Neural crest cell (in vitro differentiated cells): ENCODE data around the gene DOCK10. TPM values are rescaled to one million over a fixed set of nuclear protein-coding genes. Genes with fewer than 3 reads are reported as not detected.

Experiments used
- DNase-seq: peaks from one replicate; pipeline ENCODE4 v3.0.0; 2021; ENCODE audit warnings: low read depth, mixed read lengths, low spot score
- H3K27ac Mint-ChIP-seq: one replicate; pipeline ENCODE4 v1.8.0; 2021; ENCODE audit warnings: mild to moderate bottlenecking, mixed read lengths; ENCODE audit not compliant: unreplicated experiment
- H3K27me3 Mint-ChIP-seq: 2 replicates; pipeline ENCODE4 v1.8.0; 2021; ENCODE audit warnings: low read depth, mild to moderate bottlenecking, mixed read lengths
- H3K36me3 Mint-ChIP-seq: 2 replicates; pipeline ENCODE4 v1.8.0; 2021; ENCODE audit warnings: low read depth, mild to moderate bottlenecking, mixed read lengths
- H3K4me1 Mint-ChIP-seq: 2 replicates; pipeline ENCODE4 v1.8.0; 2021; ENCODE audit warnings: mixed read lengths
- H3K4me3 Mint-ChIP-seq: one replicate; pipeline ENCODE4 v1.8.0; 2021; ENCODE audit warnings: mild to moderate bottlenecking, mixed read lengths
- H3K9me3 Mint-ChIP-seq: 2 replicates; pipeline ENCODE4 v1.8.0; 2021; ENCODE audit warnings: mixed read lengths
- total RNA-seq: library from RNA; stranded (reverse); gene quantifications from 2 replicates; pipeline ENCODE4 v1.2.1, GENCODE V29; 2021
- TF ChIP-seq, protein P1 (sequence below): fragments of 200-600 bp; sonication (generic); conservative IDR thresholded peaks from 2 replicates; pipeline ENCODE4 v1.5.0; 2021; ENCODE audit warnings: antibody characterized with exemption, mild to moderate bottlenecking

DOCK10 gene
- total RNA-seq, 1 donor from 2014 or later: 29.7 TPM

DNA sequence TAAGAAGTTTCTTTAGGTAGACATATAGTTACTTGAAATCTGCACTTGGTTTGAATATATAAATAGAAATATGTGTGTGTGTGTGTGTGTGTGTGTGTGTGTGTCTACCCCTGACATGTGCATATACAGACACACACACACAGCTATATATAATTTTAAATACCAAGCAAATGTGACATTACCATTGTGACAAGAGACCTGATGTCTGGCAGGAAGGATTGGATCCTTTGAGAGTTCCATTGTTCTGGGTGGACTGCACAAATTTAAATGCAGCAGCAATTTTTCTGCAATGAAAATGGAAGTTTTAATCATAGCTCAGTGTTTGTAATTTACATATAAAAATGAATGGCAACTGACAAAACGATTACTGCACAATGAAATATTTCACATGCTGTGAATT is 238.3 kb downstream of the DOCK10 start:
- DNase-seq: no peak
- no peaks in the 10 kb centered on the region for H3K9me3 Mint-ChIP-seq
- H3K27me3 Mint-ChIP-seq: no peaks in the 10 kb centered on the region
- TF ChIP-seq, protein P1, sequence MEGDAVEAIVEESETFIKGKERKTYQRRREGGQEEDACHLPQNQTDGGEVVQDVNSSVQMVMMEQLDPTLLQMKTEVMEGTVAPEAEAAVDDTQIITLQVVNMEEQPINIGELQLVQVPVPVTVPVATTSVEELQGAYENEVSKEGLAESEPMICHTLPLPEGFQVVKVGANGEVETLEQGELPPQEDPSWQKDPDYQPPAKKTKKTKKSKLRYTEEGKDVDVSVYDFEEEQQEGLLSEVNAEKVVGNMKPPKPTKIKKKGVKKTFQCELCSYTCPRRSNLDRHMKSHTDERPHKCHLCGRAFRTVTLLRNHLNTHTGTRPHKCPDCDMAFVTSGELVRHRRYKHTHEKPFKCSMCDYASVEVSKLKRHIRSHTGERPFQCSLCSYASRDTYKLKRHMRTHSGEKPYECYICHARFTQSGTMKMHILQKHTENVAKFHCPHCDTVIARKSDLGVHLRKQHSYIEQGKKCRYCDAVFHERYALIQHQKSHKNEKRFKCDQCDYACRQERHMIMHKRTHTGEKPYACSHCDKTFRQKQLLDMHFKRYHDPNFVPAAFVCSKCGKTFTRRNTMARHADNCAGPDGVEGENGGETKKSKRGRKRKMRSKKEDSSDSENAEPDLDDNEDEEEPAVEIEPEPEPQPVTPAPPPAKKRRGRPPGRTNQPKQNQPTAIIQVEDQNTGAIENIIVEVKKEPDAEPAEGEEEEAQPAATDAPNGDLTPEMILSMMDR: no peak
- no peak overlapping the region for H3K27ac Mint-ChIP-seq
- peaks cover 8% of the 10 kb centered on the region for H3K36me3 Mint-ChIP-seq
- H3K4me3 Mint-ChIP-seq: no peak overlapping the region
- H3K4me1 Mint-ChIP-seq: peaks cover 8% of the 10 kb centered on the region

DNA sequence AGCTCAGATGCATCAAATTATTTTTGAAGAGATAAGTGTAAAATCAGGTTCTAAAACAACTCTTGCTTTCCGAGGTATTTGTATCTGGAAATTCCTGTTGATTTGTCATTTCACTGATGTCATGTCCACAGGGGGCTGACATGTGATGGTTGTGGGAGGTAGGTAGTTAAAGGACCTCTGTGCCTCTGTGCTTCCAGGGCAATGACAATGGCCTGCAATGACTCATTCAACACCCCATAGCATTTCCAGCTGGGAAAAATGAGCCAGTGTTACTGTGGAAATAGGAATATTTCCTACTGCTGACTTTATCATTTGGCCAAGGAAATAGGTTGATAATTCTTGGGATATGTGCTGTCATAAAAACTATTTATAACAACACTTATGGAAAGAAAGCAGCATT is 239.9 kb downstream of the DOCK10 start:
- Mint-ChIP-seq H3K27me3 (no peaks in the 10 kb centered on the region), H3K36me3 (peaks cover 13% of the 10 kb centered on the region), H3K4me1 (peaks cover 8% of the 10 kb centered on the region), H3K9me3 (no peaks in the 10 kb centered on the region), H3K27ac (no peak overlapping the region), H3K4me3 (no peak overlapping the region)
- no peak for DNase-seq
- TF ChIP-seq, protein P1: no peak

DNA sequence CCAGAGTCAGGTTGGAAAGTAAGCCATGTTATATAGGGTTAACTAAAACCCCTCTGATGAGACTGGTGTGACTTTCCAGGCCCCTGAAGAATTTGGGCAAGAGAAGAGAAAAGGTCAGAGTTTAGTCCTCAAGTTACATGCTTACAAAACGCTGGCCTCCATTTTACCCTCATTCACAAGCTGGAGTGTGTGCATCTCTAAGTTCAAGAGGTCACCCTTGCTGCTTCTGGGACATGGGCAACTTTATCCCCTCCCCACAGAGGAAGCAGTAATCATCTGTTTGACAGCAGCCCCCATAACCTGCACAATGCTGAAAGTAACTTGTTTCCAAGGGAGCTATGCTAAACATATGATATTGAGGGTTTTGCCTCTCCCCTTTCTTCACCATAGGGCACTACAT is 240.9 kb downstream of the DOCK10 start:
- no peak for DNase-seq
- Mint-ChIP-seq H3K36me3 (peaks cover 12% of the 10 kb centered on the region), H3K27ac (no peak overlapping the region), H3K4me1 (peaks cover 8% of the 10 kb centered on the region), H3K4me3 (no peak overlapping the region), H3K27me3 (no peaks in the 10 kb centered on the region), H3K9me3 (no peaks in the 10 kb centered on the region)
- TF ChIP-seq, protein P1: no peak

DNA sequence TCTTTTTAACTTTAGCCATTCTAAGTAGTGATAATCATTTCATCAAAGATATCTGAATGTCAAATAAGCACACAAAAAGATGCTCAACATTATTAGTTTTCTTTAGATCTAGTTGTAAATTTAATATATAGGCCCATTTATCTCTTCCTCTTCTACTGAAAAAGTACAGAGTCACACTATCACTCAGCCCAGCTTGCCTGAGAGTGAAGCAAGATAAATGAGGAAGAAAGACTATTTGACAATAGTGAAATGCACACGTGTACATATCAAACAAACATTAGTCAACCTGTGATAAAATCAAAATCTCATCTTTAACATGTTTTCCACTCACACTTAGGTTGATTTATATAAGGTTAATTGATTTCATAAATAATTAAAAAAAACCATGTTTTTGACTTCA is 242.6 kb downstream of the DOCK10 start:
- peaks cover 9% of the 10 kb centered on the region for H3K36me3 Mint-ChIP-seq
- no peak overlapping the region for H3K4me3 Mint-ChIP-seq
- no peaks in the 10 kb centered on the region for H3K27me3 Mint-ChIP-seq
- H3K9me3 Mint-ChIP-seq: no peaks in the 10 kb centered on the region
- H3K4me1 Mint-ChIP-seq: peaks cover 8% of the 10 kb centered on the region
- TF ChIP-seq, protein P1: no peak
- no peak for DNase-seq
- H3K27ac Mint-ChIP-seq: no peak overlapping the region

DNA sequence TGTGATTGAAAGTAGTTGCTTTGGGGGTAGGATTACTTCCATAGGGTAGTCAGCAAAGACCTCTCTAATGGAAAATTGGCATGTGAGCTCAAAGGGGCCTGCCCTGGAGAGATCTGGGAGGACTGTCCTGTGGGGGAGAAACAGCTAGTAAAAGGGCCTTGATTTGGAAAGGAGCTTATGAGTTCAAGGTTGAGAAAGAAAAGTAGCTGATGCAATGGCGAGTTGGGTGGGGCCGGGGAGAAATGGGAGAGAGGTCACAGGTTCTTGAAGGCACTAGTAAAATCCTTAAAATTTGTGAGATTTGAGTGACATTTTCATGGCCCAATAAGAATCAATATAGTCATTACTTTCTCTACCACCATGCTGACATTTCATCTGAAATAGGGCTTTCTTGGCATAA is 244.1 kb downstream of the DOCK10 start:
- H3K4me3 Mint-ChIP-seq: no peak overlapping the region
- H3K27ac Mint-ChIP-seq: no peak overlapping the region

More for the DNA sequence above, 244.1 kb downstream of the DOCK10 start:
- H3K9me3 Mint-ChIP-seq: no peaks in the 10 kb centered on the region
- H3K27me3 Mint-ChIP-seq: no peaks in the 10 kb centered on the region
- TF ChIP-seq, protein P1: no peak
- DNase-seq: no peak
- H3K4me1 Mint-ChIP-seq: peaks cover 8% of the 10 kb centered on the region
- peaks cover 9% of the 10 kb centered on the region for H3K36me3 Mint-ChIP-seq
